T47D (cell line): ENCODE results near the gene SLC35E3.
"Not testable (repeated sequence)": the region's sequence is repeated elsewhere in the genome, so short reads cannot be mapped to it uniquely, and the experiment has no call there.

ENCODE experiments used
- DNase-seq, 2 experiments: peaks; one replicate each; pipeline versions ENCODE4 v3.0.0 to v3.0.0-alpha.2; 2011 to 2012; ENCODE audit warnings: low read depth in 1 of 2, low spot score in 1 of 2
- JUND ChIP-seq: IDR thresholded peaks from 2 replicates; pipeline ENCODE4 v1.6.1; 2012; ENCODE audit warnings: low read depth
- in situ Hi-C: cut with HindIII; loops from 2 replicates; pipeline ENCODE4 v1.10.0; 2016; ENCODE audit warnings: low sequenced_read_pairs, low pct_unique_long_range_greater_than_20kb

Gene SLC35E3

DNA sequence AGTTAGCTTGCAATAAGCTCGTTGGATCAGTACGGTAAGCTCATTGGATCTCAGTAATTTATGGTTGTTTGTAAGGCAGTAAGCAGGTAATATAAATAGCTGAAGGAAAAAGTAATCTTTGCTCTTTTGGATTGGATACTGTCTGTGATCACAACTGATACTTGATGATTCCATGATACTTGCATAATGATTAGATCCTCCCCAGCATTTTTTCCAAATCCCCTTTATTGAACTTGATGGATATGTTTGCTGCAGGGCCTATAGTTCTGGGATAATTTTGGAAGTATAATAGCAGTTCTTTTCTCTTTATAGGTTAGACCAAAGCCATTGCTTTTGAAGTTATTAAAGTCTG, 67.2 kb downstream of the SLC35E3 start:
- in situ Hi-C loops = no loop called here
- DNase-seq = no peak
- TF ChIP-seq JUND = no peak

GRCh38 chr12:68814490-68815231, 68.7 kb downstream of the SLC35E3 start:
- no peak for TF ChIP-seq JUND
- no peak for DNase-seq
- in situ Hi-C loops = no loop called here

- in situ Hi-C loops = no loop called here
- no peak for TF ChIP-seq JUND
- no peak for DNase-seq
Measured at GRCh38 chr12:68815232-68815927, 69.4 kb downstream of the SLC35E3 start.

DNA sequence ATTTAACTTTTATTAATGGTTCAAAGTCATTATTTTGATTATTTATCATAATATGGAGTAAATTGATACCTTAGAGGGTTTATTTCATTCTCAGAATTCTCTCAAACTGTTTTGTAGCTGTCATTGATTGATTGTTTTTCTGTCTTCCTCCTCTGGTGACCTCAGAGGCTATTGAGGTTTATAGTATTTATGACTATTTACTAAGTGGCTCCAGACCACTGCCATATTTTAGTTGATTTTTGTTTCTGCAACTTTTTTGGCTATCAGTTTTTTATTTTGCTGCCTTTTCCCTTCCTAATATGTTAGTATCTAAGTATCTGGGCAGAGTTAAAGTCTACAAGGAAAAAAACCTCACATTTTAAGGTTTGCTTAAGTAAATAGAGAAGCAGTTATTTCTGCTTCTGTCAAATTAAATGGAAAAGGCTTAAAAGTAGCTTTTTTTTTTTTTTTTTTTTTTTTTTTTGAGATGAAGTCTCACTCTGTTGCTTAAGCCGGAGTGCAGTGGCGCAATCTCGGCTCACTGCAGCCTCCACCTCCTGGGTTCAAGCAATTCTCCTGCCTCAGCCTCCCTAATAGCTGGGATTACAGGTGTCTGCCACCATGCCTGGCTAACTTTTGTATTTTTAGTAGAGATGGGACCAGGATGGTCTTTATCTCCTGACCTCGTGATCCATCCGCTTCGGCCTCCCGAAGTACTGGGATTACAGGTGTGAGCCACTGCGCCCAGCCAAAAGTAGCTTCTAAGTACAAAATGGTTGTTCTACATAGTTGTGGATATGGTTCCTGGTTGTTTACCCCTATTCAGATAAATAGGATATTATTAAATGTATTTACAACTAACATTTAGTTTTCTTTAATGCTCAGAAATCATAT, 70.2 kb downstream of the SLC35E3 start:
- no peak for TF ChIP-seq JUND
- no peak for DNase-seq
- in situ Hi-C loops = no loop called here

GRCh38 chr12:68819481-68819880, 73.5 kb downstream of the SLC35E3 start:
- in situ Hi-C loops = not testable (repeated sequence)

DNA sequence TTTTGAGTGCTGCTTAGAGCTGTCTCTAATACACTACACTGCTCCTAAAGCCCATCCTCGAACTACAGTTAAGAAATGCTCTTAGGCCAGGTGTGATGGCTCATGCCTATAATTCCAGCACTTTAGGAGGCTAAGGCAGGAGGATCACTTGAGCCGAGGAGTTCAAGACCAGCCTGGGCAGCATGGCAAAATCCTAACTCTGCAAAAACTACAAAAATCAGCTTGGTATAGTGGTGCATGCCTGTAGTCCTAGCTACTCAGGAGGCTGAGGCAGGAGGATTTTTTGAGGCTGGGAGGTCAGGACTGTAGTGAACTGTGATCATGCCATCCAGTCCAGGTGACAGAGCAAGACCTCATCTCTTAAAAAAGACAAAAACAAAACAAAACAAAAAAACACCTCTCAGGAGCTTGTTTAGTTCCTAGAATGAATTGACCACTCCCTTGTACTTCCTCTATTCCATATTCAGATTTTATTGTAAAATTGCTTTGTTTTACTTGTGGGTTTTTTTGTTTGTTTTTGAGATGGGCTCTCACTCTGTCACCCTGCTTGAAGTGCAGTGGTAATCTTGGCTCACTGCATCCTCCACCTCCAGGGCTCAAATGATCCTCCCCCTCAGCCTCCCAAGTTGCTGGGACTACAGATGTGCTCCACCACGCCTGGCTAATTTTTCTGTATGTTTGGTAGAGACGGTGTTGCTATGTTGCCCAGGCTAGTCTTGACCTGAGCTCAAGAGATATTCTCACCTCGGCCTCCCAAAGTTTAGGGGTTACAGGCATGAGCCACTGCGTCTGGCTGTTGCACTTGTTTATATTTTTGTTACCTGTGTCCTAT, 75.6 kb downstream of the SLC35E3 start:
- in situ Hi-C loops = no loop called here
- no peak for DNase-seq
- no peak for TF ChIP-seq JUND

More at GRCh38 chr12:68819481-68819880, 73.5 kb downstream of the SLC35E3 start:
- DNase-seq = not testable (repeated sequence)

DNA sequence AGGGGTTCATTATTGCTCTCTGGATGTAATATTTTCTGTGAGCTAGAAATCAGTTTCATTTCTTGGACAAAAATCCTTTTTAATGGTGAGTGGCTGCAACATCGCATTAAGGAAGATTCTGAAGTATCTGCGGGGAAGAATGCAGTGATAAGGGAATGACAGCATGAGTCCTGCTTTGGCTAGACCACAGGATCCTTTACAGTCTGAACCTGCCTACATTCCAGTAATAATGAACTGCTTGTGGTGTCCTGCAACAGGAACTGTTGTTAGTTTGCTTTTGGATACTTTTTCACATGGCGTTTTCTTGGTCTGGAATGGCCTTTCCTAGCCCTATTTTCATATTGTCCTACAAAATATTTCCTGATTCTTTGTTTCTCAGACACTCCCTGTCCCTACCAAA, 77.7 kb downstream of the SLC35E3 start:
- no peak for DNase-seq
- in situ Hi-C loops = no loop called here

DNA sequence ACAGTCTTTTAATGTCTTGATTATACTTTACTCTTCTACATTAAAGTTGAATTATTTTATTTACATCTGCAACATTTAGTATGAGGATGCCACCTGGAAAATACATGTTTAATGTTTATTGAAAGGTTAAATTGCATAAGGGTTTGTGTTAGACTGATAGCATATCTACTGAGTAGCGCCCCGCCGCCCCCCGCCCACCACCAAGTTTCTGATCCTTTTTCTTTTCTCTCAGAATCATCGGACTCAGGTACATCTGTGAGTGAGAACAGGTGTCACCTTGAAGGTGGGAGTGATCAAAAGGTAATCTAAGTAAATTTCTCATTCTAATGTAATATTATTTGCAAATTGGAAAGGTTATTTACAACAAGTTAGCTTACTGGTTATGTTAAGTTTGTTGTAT, 78.2 kb downstream of the SLC35E3 start:
- DNase-seq = no peak
- TF ChIP-seq JUND = no peak
- in situ Hi-C loops = no loop called here

More for the DNA sequence above, 77.7 kb downstream of the SLC35E3 start:
- no peak for TF ChIP-seq JUND

- no peak for TF ChIP-seq JUND
- in situ Hi-C loops = no loop called here
- no peak for DNase-seq
Measured at GRCh38 chr12:68824597-68825250, 78.7 kb downstream of the SLC35E3 start.

GRCh38 chr12:68825569-68826217, 79.7 kb downstream of the SLC35E3 start:
- TF ChIP-seq JUND = no peak
- in situ Hi-C loops = no loop called here
- no peak for DNase-seq

DNA sequence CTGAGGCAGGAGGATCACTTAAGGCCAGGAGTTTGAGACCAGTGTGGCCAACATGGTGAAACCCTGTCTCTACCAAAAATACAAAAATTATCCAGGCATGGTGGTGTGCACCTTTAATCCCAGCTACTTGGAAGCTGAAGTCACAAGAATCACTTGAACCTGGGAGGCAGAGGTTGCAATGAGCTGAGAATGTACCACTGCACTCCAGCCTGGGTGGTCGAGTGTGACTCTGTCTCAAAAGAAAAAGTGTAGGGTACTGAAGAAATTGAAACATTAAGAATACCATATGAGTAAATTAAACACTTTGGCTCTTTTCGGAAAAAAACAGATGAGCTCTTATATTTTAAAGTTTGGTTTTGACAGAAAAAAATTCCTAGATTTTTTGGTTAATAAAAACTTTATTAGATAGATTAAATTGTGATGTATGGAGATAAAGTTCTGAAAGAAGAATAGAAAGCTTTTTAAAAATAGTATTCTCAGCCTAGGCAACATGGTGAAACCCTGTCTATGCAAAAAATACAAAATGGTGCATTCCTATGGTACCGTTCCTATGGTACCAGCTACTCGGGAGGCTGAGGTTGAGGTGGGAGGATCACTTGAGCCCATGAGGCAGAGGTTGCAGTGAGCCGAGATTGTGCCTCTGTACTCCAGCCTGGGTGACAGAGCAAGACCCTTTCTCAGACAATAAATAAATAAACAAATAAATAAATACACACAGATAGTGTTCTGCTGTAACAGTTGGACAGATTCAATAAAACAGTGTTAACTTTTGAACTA, 82.1 kb downstream of the SLC35E3 start:
- no peak for TF ChIP-seq JUND
- DNase-seq = no peak
- in situ Hi-C loops = no loop called here
